Activated CD4-positive, alpha-beta memory T cell treated with anti-CD3 and anti-CD28 coated beads for 36 hours (primary cell): Measurements from ENCODE around the gene SMIM14. TPM values are rescaled to one million over a fixed set of nuclear protein-coding genes. Genes with fewer than 3 reads are reported as not detected.
"Not testable (repeated sequence)": the region's sequence is repeated elsewhere in the genome, so short reads cannot be mapped to it uniquely, and the experiment has no call there.

Source experiments
- CTCF ChIA-PET: fragments of 350-600 bp; sonication (Branson Sonifier 250); formaldehyde crosslinking; loops from one replicate; lab custom pipeline; 2021; ENCODE audit warnings: antibody characterized with exemption, inconsistent platforms; lab: Charles Lee
- POLR2A ChIA-PET: fragments of 350-600 bp; sonication (Branson Sonifier 250); formaldehyde crosslinking; loops from one replicate; lab custom pipeline; 2021; ENCODE audit warnings: antibody characterized with exemption; lab: Charles Lee
- DNase-seq: peaks from one replicate; pipeline ENCODE4 v3.0.0-alpha.2; 2020
- H3K27ac Mint-ChIP-seq: one replicate; pipeline ENCODE4 v1.8.0; 2021; ENCODE audit warnings: mixed read lengths
- H3K27me3 Mint-ChIP-seq: one replicate; pipeline ENCODE4 v1.8.0; 2021; ENCODE audit warnings: mixed read lengths
- H3K36me3 Mint-ChIP-seq: one replicate; pipeline ENCODE4 v1.8.0; 2021; ENCODE audit warnings: mixed read lengths
- H3K4me1 Mint-ChIP-seq: one replicate; pipeline ENCODE4 v1.8.0; 2021; ENCODE audit warnings: low read depth, mixed read lengths
- H3K4me3 Mint-ChIP-seq: one replicate; pipeline ENCODE4 v1.8.0; 2021; ENCODE audit warnings: mild to moderate bottlenecking, mixed read lengths
- H3K9me3 Mint-ChIP-seq: one replicate; pipeline ENCODE4 v1.8.0; 2021; ENCODE audit warnings: mixed read lengths
- intact Hi-C: fragments of 100-400 bp; cut with micrococcal nuclease; formaldehyde crosslinking; loops from one replicate; pipeline ENCODE4 v1.15.1; 2023
- total RNA-seq, 2 experiments: library from RNA; stranded (reverse); gene quantifications; one replicate each; pipeline ENCODE4 v1.2.3, GENCODE V29; 2021

SMIM14 gene
- total RNA-seq, 2 experiments from 2014 or later: 4.9 to 5.6 TPM

DNA sequence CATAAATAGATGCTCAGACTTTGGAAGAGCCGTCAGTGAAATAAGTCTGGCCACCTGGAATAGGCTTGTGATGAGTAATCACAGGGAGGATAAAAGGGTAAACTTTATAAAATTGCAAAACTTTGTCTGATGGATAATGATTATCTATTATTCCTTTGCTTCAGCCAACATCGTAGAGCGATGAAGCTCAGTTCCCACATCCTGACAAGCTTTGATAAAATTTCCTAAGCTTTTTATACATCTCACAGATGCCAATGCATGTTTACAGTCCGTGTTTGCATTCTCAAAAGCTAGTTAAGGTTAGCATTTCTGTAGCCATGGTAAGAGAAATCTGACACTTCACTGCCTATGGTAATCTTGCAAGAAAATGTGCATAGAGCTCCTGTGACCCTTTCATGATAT is 96.1 kb downstream of the SMIM14 start:
- Mint-ChIP-seq H3K4me3 (no peak overlapping the region), H3K27me3 (no peaks in the 10 kb centered on the region), H3K9me3 (no peaks in the 10 kb centered on the region), H3K27ac (no peak overlapping the region), H3K4me1 (no peaks in the 10 kb centered on the region), H3K36me3 (no peaks in the 10 kb centered on the region)
- intact Hi-C loops: no loop called here
- POLR2A ChIA-PET: interaction anchor here (0.8 kb wide), 1 partner anchor 257 kb away, joined by 3 read pairs; no protein-coding TSS in a partner anchor
- CTCF ChIA-PET: no interaction called here
- DNase-seq: no peak

DNA sequence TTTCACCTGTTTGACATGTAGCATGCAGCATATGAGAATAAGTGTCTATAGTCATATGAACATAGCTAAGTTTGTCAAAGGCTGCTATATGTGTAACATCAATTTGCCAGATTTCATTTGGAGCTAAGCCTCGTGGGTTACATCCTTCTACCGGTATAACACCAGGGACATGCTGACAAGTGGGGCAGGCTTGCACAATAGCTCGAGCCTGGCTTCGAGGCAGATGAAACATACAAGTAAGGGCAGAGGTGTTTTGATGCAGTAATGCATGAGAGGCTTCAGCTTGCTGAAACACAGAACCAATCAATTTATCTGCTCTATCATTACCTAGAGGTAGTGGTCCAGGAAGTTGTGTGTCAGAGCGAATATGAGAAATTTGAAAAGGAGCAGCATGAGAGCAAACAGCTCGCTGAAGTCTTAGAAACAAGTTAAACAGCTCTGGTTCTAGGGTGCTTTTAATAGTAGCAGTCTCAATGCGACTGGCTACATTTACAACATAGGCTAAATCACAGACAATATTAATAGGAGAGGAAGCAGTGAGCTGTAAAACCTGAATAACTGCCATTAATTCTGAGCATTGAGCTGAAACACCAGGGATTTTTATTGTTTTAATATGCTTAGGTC is 96.6 kb downstream of the SMIM14 start:
- intact Hi-C loops: no loop called here
- H3K9me3 Mint-ChIP-seq: no peaks in the 10 kb centered on the region

DNA sequence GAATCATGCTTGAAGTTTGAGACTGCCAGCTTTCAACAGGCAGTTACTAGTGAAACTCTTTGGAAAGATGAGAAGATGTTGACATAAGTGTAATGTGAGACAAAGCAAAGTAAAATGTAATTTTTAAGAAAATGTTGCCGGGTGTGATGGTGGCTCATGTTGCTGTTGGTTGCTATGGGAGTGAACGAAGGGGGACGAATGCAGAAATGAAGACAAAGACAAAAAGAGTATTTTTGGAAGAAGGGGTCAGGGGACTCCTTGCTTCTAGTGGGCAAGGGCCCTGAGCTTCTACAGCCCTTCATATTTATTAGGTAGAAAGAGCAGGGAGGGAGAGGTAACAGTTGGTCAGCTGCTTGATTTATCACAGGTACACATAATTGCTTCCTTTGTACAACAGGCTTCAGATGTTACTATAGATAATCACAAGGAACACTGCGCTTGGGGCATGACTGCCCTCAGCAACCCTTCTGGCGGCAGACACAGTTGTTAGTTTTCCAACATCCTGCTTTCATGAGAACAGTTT is 99.5 kb downstream of the SMIM14 start:
- peaks cover 3% of the 10 kb centered on the region for H3K9me3 Mint-ChIP-seq
- H3K27me3 Mint-ChIP-seq: no peaks in the 10 kb centered on the region
- no peaks in the 10 kb centered on the region for H3K4me1 Mint-ChIP-seq
- DNase-seq: no peak
- no peak overlapping the region for H3K27ac Mint-ChIP-seq
- H3K36me3 Mint-ChIP-seq: peaks cover 4% of the 10 kb centered on the region
- CTCF ChIA-PET: no interaction called here
- POLR2A ChIA-PET: no interaction called here
- intact Hi-C loops: no loop called here
- no peak overlapping the region for H3K4me3 Mint-ChIP-seq

More for the DNA sequence above, 96.6 kb downstream of the SMIM14 start:
- no peak for DNase-seq
- H3K4me3 Mint-ChIP-seq: no peak overlapping the region
- no peak overlapping the region for H3K27ac Mint-ChIP-seq
- no peaks in the 10 kb centered on the region for H3K36me3 Mint-ChIP-seq
- ChIA-PET CTCF (no interaction called here), POLR2A (interaction anchor here (0.8 kb wide), 1 partner anchor 258 kb away, joined by 3 read pairs; no protein-coding TSS in a partner anchor)
- no peaks in the 10 kb centered on the region for H3K27me3 Mint-ChIP-seq
- no peaks in the 10 kb centered on the region for H3K4me1 Mint-ChIP-seq

DNA sequence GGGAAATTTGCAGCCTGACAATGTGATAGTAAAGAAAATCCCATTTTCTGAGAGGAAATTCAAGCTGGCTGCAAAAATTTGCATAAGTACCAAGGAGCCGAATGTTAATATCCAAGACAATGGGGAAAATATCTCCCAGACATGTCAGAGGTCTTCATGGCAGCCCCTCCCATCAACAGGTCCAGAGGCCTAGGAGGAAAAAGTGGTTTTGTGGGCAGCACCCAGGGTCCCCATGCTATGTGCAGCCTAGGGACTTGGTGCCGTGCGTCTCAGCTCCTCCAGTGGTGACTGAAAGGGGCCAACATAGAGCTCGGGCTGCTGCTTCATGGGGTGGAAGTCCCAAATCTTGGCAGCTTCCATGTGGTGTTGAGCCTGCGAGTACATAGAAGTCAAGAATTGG is 105.1 kb downstream of the SMIM14 start:
- intact Hi-C loops: no loop called here
- H3K27me3 Mint-ChIP-seq: no peaks in the 10 kb centered on the region
- peaks cover under 1% of the 10 kb centered on the region for H3K4me1 Mint-ChIP-seq
- H3K4me3 Mint-ChIP-seq: no peak overlapping the region
- ChIA-PET CTCF (interaction anchor here (0.6 kb wide), 1 partner anchor 339 kb away, joined by 3 read pairs; no protein-coding TSS in a partner anchor), POLR2A (no interaction called here)
- no peak for DNase-seq
- peaks cover 32% of the 10 kb centered on the region for H3K9me3 Mint-ChIP-seq
- H3K27ac Mint-ChIP-seq: no peak overlapping the region
- H3K36me3 Mint-ChIP-seq: peaks cover 30% of the 10 kb centered on the region

DNA sequence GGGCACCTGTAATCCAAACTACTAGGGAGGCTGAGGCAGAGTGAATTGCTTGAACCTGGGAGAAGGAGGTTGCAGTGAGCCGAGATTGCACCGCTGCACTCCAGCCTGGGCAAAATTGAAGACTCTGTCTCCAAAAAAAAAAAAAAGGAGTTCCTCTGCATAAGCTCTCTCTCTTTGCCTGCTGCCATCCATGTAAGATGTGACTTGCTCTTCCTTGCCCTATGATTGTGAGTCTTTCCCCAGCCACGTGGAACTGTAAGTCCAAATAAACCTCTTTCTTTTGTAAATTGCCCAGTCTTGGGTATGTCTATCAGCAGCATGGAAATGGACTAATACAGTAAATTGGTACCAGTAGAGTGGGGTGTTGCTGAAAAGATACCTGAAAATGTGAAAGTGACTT is 106.4 kb downstream of the SMIM14 start:
- CTCF ChIA-PET: not testable (repeated sequence)

DNA sequence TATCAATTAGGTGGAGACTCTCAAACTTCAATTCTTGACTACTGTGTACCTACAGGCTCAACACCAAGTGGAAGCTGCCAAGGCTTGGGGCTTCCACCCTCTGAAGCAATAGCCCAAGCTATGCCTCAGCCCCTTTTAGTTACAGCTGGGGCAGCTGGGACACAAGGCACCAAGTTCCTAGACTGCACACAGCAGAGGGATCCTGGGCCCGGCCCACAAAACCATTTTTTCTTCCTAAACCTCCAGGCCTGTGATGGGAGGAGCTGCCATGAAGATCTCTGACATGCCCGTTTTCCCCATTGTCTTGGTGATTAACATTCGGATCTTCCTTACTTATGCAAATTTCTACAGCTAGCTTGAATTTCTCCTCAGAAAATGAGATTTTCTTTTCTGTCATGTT is 108.0 kb downstream of the SMIM14 start:
- no peak overlapping the region for H3K4me3 Mint-ChIP-seq
- ChIA-PET POLR2A (no interaction called here), CTCF (no interaction called here)
- intact Hi-C loops: no loop called here
- no peak overlapping the region for H3K27ac Mint-ChIP-seq
- H3K4me1 Mint-ChIP-seq: peaks cover 17% of the 10 kb centered on the region
- peaks cover 31% of the 10 kb centered on the region for H3K36me3 Mint-ChIP-seq
- DNase-seq: no peak
- no peaks in the 10 kb centered on the region for H3K27me3 Mint-ChIP-seq
- H3K9me3 Mint-ChIP-seq: peaks cover 32% of the 10 kb centered on the region

More for the DNA sequence above, 106.4 kb downstream of the SMIM14 start:
- H3K27ac Mint-ChIP-seq, H3K4me1 Mint-ChIP-seq, H3K27me3 Mint-ChIP-seq, intact Hi-C loops, POLR2A ChIA-PET, H3K4me3 Mint-ChIP-seq, DNase-seq: not testable (repeated sequence)
- H3K36me3 Mint-ChIP-seq: peaks cover 31% of the 10 kb centered on the region
- peaks cover 32% of the 10 kb centered on the region for H3K9me3 Mint-ChIP-seq

DNA sequence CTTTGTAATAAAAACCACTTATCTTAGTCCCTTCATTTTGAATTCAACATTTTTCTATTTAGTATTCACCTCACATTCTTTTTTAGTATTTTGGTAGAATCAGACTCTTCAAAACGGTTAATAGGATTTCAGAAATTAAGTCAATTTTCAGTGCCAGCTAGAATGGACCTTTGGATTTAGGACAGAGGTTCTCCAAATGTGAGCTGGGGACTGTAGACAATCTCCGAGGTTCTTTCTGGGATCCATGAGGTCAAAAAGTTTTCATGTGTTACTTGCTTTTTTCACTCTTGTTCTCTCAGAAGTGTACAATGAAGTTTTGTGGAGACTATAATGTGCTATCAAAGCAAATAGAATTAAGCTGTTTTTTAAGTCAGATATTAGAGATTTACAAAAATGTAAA is 109.1 kb downstream of the SMIM14 start:
- ChIA-PET CTCF (interaction anchor here (1.0 kb wide), 1 partner anchor 60 kb away, joined by 4 read pairs; no protein-coding TSS in a partner anchor), POLR2A (no interaction called here)
- intact Hi-C loops: loop anchor here (5.0 to 10.0 kb wide), 2 partner anchors 175 to 448 kb away; partner anchors contain the start of gene PDS5A
- no peak for DNase-seq
- Mint-ChIP-seq H3K27me3 (no peaks in the 10 kb centered on the region), H3K36me3 (peaks cover 31% of the 10 kb centered on the region), H3K4me1 (peaks cover 18% of the 10 kb centered on the region), H3K4me3 (no peak overlapping the region), H3K27ac (no peak overlapping the region), H3K9me3 (peaks cover 31% of the 10 kb centered on the region)

DNA sequence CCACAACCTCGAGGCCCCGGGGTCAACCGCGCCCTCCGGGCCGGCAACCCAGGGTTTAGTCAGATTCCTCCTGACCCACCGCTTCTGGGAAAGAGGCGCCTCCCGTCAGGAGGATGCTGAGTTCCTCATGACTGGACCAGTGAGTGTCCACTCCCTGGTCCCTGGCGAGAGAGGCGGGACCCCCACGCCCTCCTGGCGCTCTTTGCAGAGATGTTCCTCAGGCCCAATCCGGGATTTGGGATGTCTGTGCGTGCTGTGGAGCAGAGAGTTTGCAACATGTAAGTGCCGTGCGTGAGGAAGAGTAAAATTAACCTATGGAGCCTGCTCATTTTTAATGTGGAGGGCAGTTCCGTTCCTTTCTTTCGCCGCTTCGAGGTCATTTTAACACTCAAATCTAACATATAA is 110.6 kb downstream of the SMIM14 start:
- Mint-ChIP-seq H3K27ac (peak overlapping the region; percentile 50), H3K4me1 (peaks cover 18% of the 10 kb centered on the region), H3K9me3 (peaks cover 28% of the 10 kb centered on the region), H3K27me3 (no peaks in the 10 kb centered on the region), H3K36me3 (peaks cover 27% of the 10 kb centered on the region), H3K4me3 (peak overlapping the region; percentile 99)
- CTCF ChIA-PET: interaction anchor here (1.0 to 2.6 kb wide), 3 partner anchors 8 to 59 kb away, joined by 3 to 9 read pairs (median 6); no protein-coding TSS in a partner anchor
- POLR2A ChIA-PET: interaction anchor here (1.2 to 1.4 kb wide), 3 partner anchors 69 to 170 kb away, joined by 12 to 14 read pairs (median 13); partner anchors contain the start of genes LIAS, RPL9, SMIM14 and UBE2K
- DNase-seq: no peak
- intact Hi-C loops: loop anchor here (5.0 to 10.0 kb wide), 2 partner anchors 173 to 449 kb away; partner anchors contain the start of gene PDS5A

DNA sequence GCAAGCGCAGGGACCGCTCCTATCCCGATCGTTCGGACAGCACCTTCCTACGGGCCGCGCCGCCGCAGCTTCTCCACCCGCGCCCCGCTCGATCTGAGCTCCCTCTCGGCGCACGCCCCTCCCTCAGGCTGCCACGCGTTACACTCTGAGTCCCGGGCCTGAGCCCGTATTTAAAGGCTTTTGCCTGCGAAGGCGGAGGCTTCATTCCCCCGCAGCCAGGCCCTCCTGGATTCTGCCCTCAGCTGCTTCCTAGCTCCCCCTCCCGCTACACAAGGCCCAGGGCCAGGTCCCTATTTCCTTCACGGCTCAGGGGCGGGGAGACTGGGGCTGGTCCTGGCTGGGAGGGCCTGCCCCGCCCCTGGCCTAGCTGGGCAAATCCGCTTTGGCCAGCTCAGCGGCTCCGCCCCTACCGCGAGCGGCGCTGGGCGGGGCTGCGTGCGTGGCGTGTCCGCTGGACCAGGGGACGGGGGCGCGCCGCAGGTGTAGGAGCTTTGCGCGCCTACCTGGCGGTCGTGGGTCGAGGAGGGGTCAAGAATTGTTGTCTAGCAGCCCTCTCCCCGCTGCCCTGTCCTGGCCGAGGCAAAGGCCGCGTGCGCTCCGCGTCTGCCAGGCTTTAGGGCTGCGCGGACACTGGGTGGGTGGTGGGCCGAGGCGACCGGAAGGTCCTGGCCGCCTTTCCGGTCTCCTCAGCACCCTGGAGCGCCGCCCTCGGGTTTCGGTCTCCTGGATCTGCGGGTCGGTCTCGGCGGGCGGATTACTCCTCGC is 111.2 kb downstream of the SMIM14 start, which contains the start of gene UGDH:
TSS of gene UGDH (minus strand) at position 144 of the 765 bp plus-strand sequence. CDS start 5,927 bp downstream, outside the sequence.
- POLR2A ChIA-PET: interaction anchor here (0.6 to 1.4 kb wide), 4 partner anchors 69 to 425 kb away, joined by 6 to 14 read pairs (median 12); partner anchors contain the start of genes LIAS, RPL9, SMIM14 and UBE2K
- peaks cover 21% of the 10 kb centered on the region for H3K36me3 Mint-ChIP-seq
- intact Hi-C loops: loop anchor here (1.0 to 10.0 kb wide), 6 partner anchors 68 to 529 kb away; partner anchors contain the start of genes LIAS, N4BP2, PDS5A and SMIM14
- H3K27ac Mint-ChIP-seq: peak within 1 kb of the TSS; percentile 90
- CTCF ChIA-PET: interaction anchor here (1.0 to 2.6 kb wide), 4 partner anchors 9 to 672 kb away, joined by 3 to 9 read pairs (median 4); no protein-coding TSS in a partner anchor
- peak; percentile 94 for DNase-seq
- H3K9me3 Mint-ChIP-seq: peaks cover 25% of the 10 kb centered on the region
- peak within 1 kb of the TSS; percentile 99 for H3K4me3 Mint-ChIP-seq
- H3K27me3 Mint-ChIP-seq: no peaks in the 10 kb centered on the region
- H3K4me1 Mint-ChIP-seq: peaks cover 18% of the 10 kb centered on the region

DNA sequence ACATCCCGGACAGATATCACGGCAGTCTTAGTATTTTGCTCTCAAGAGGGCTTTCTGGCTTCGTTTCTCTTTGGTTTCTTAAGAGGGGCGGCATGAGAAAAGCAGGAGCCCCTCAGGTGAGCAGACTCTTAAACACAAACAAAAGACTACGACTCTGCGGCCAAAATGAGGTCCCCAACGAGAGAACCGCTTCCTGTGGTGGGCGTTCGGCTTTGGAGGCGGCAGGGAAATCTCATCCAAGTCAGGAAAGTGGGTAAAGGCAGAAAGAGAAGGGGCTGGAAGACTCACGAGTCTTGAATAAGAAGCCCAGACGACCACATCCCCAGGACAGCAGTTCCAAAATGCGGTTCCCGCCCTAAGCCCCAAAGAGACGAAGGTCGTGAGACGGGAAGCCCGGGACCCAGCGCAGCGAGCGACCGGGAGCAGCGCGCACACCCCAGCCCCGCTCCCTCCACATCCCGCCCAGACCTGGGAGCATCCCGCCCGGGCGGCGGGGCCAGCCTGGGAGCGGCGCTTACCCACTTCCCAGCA is 111.8 kb downstream of the SMIM14 start:
- H3K27me3 Mint-ChIP-seq: no peaks in the 10 kb centered on the region
- H3K4me3 Mint-ChIP-seq: peak overlapping the region; percentile 99
- H3K36me3 Mint-ChIP-seq: peaks cover 15% of the 10 kb centered on the region
- CTCF ChIA-PET: interaction anchor here (0.8 to 2.6 kb wide), 5 partner anchors 9 to 671 kb away, joined by 3 to 9 read pairs (median 3); no protein-coding TSS in a partner anchor
- peak; percentile 64 for DNase-seq
- POLR2A ChIA-PET: interaction anchor here (0.6 to 1.4 kb wide), 4 partner anchors 68 to 426 kb away, joined by 6 to 14 read pairs (median 12); partner anchors contain the start of genes LIAS, RPL9, SMIM14 and UBE2K
- H3K9me3 Mint-ChIP-seq: peaks cover 19% of the 10 kb centered on the region
- H3K4me1 Mint-ChIP-seq: peaks cover 18% of the 10 kb centered on the region
- intact Hi-C loops: loop anchor here (1.0 to 10.0 kb wide), 6 partner anchors 68 to 530 kb away; partner anchors contain the start of genes LIAS, N4BP2, PDS5A and SMIM14
- peak overlapping the region; percentile 75 for H3K27ac Mint-ChIP-seq
